HUES48 (cell line): ENCODE results near the gene QRFPR.
"Not testable (repeated sequence)": the region's sequence is repeated elsewhere in the genome, so short reads cannot be mapped to it uniquely, and the experiment has no call there.

Experiments
- H3K27ac ChIP-seq: one replicate; pipeline ENCODE4 v1.7.0; 2013; ENCODE audit warnings: low read depth, low read length, inconsistent platforms
- H3K27me3 ChIP-seq: 2 replicates; pipeline ENCODE4 v1.6.1; 2013; ENCODE audit warnings: mild to moderate bottlenecking, low read length; ENCODE audit not compliant: control insufficient read depth, insufficient read depth
- H3K36me3 ChIP-seq: 2 replicates; pipeline ENCODE4 v1.6.1; 2013; ENCODE audit warnings: low read length; ENCODE audit not compliant: control insufficient read depth, insufficient read depth
- H3K4me1 ChIP-seq: 2 replicates; pipeline ENCODE4 v1.6.1; 2013; ENCODE audit warnings: mild to moderate bottlenecking, low read length; ENCODE audit not compliant: control insufficient read depth, insufficient read depth
- H3K4me3 ChIP-seq: 2 replicates; pipeline ENCODE4 v1.5.1; 2013; ENCODE audit warnings: mild to moderate bottlenecking, low read depth, low read length
- H3K9ac ChIP-seq: 2 replicates; pipeline ENCODE4 v1.6.1; 2013; ENCODE audit warnings: mild to moderate bottlenecking, low read depth, low read length, moderate library complexity
- H3K9me3 ChIP-seq: 2 replicates; pipeline ENCODE4 v1.6.1; 2013; ENCODE audit warnings: low read length; ENCODE audit not compliant: control insufficient read depth, insufficient read depth

QRFPR gene

GRCh38 chr4:121380776-121381462, at the start of gene QRFPR:
TSS of gene QRFPR (minus strand) at chr4:121381018. CDS start at chr4:121380647, 371 bp downstream.
- Histone ChIP-seq H3K27me3 (peaks cover 45% of the 10 kb centered on the region), H3K36me3 (no peaks in the 10 kb centered on the region), H3K27ac (no peak within 1 kb of the TSS), H3K9ac (no peak within 1 kb of the TSS), H3K4me3 (peak within 1 kb of the TSS; percentile 61), H3K9me3 (no peaks in the 10 kb centered on the region), H3K4me1 (no peaks in the 10 kb centered on the region)

GRCh38 chr4:121428721-121429120, 47.9 kb upstream of the QRFPR start:
- Histone ChIP-seq H3K4me1 (no peaks in the 10 kb centered on the region), H3K4me3 (no peak overlapping the region), H3K27ac (no peak overlapping the region), H3K27me3 (no peaks in the 10 kb centered on the region), H3K9me3 (no peaks in the 10 kb centered on the region), H3K9ac (no peak overlapping the region), H3K36me3 (no peaks in the 10 kb centered on the region)

- Histone ChIP-seq H3K27me3 (no peaks in the 10 kb centered on the region), H3K9ac (no peak overlapping the region), H3K9me3 (no peaks in the 10 kb centered on the region), H3K4me3 (no peak overlapping the region), H3K36me3 (no peaks in the 10 kb centered on the region), H3K27ac (no peak overlapping the region), H3K4me1 (no peaks in the 10 kb centered on the region)
Measured at GRCh38 chr4:121421594-121421993, 40.8 kb upstream of the QRFPR start.

GRCh38 chr4:121411151-121411744, 30.4 kb upstream of the QRFPR start:
- no peaks in the 10 kb centered on the region for H3K9me3 ChIP-seq
- no peak overlapping the region for H3K4me3 ChIP-seq
- peak overlapping the region; percentile 89 for H3K27ac ChIP-seq
- H3K36me3 ChIP-seq: no peaks in the 10 kb centered on the region
- H3K4me1 ChIP-seq: peaks cover 11% of the 10 kb centered on the region
- no peaks in the 10 kb centered on the region for H3K27me3 ChIP-seq
- no peak overlapping the region for H3K9ac ChIP-seq

- not testable (repeated sequence) for H3K27me3 ChIP-seq, H3K36me3 ChIP-seq, H3K9me3 ChIP-seq, H3K4me3 ChIP-seq, H3K9ac ChIP-seq, H3K27ac ChIP-seq
- peaks cover 11% of the 10 kb centered on the region for H3K4me1 ChIP-seq
Measured at GRCh38 chr4:121408567-121408966, 27.7 kb upstream of the QRFPR start.

- Histone ChIP-seq H3K4me1 (no peaks in the 10 kb centered on the region), H3K27me3 (no peaks in the 10 kb centered on the region), H3K9ac (no peak overlapping the region), H3K36me3 (no peaks in the 10 kb centered on the region), H3K9me3 (no peaks in the 10 kb centered on the region), H3K27ac (no peak overlapping the region), H3K4me3 (no peak overlapping the region)
Measured at GRCh38 chr4:121400632-121401031, 19.8 kb upstream of the QRFPR start.

GRCh38 chr4:121397941-121398601, 17.3 kb upstream of the QRFPR start:
- Histone ChIP-seq H3K36me3 (no peaks in the 10 kb centered on the region), H3K4me1 (no peaks in the 10 kb centered on the region), H3K9ac (no peak overlapping the region), H3K27ac (no peak overlapping the region), H3K9me3 (no peaks in the 10 kb centered on the region), H3K4me3 (no peak overlapping the region), H3K27me3 (no peaks in the 10 kb centered on the region)

GRCh38 chr4:121397434-121397833, 16.6 kb upstream of the QRFPR start:
- no peaks in the 10 kb centered on the region for H3K9me3 ChIP-seq
- H3K4me3 ChIP-seq: no peak overlapping the region
- H3K36me3 ChIP-seq: no peaks in the 10 kb centered on the region
- H3K4me1 ChIP-seq: no peaks in the 10 kb centered on the region
- no peak overlapping the region for H3K27ac ChIP-seq
- no peaks in the 10 kb centered on the region for H3K27me3 ChIP-seq
- H3K9ac ChIP-seq: no peak overlapping the region

GRCh38 chr4:121392426-121393086, 11.7 kb upstream of the QRFPR start:
- Histone ChIP-seq H3K36me3 (no peaks in the 10 kb centered on the region), H3K4me1 (no peaks in the 10 kb centered on the region), H3K9me3 (peaks cover 5% of the 10 kb centered on the region; the same call in 1 of the 2 replicates), H3K27ac (no peak overlapping the region), H3K4me3 (no peak overlapping the region), H3K27me3 (no peaks in the 10 kb centered on the region), H3K9ac (no peak overlapping the region)

GRCh38 chr4:121390335-121390734, 9.5 kb upstream of the QRFPR start:
- H3K27me3 ChIP-seq: no peaks in the 10 kb centered on the region
- H3K27ac ChIP-seq: no peak overlapping the region
- no peaks in the 10 kb centered on the region for H3K4me1 ChIP-seq
- H3K9ac ChIP-seq: no peak overlapping the region
- no peaks in the 10 kb centered on the region for H3K36me3 ChIP-seq
- peaks cover 5% of the 10 kb centered on the region; the same call in 1 of the 2 replicates for H3K9me3 ChIP-seq
- no peak overlapping the region for H3K4me3 ChIP-seq

GRCh38 chr4:121379276-121379675, 1.5 kb downstream of the QRFPR start:
- Histone ChIP-seq H3K9ac (no peak overlapping the region), H3K4me1 (no peaks in the 10 kb centered on the region), H3K27ac (no peak overlapping the region), H3K4me3 (no peak overlapping the region), H3K36me3 (no peaks in the 10 kb centered on the region), H3K27me3 (peaks cover 45% of the 10 kb centered on the region), H3K9me3 (no peaks in the 10 kb centered on the region)
